Stimulated activated CD4-positive, alpha-beta T cell treated with anti-CD3 and anti-CD28 coated beads, TNF-alpha, amount 100 ng/mL, for 1 hour (primary cell): ENCODE data around the gene ABHD13.
A peak's percentile ranks its signal among the peaks of the same experiment; 100 is the strongest.
"Not testable (repeated sequence)": the region's sequence is repeated elsewhere in the genome, so short reads cannot be mapped to it uniquely, and the experiment has no call there.

Experiments
- DNase-seq, 3 donors: peaks; one replicate each; pipeline ENCODE4 v3.0.0-alpha.2; 2020; ENCODE audit warnings: low read depth in 3 of 3, low spot score in 1 of 3

ABHD13 gene

GRCh38 chr13:108223687-108224503 lies 5.7 kb downstream of the ABHD13 start:
- no peak for DNase-seq

- DNase-seq: no peak
Observed at GRCh38 chr13:108225440-108225839, 7.2 kb downstream of the ABHD13 start.

- no peak for DNase-seq
Observed at GRCh38 chr13:108226184-108226583, 8.0 kb downstream of the ABHD13 start.

- no peak for DNase-seq
Observed at GRCh38 chr13:108227651-108228272, 9.6 kb downstream of the ABHD13 start.

GRCh38 chr13:108230377-108230776 lies 12.2 kb downstream of the ABHD13 start:
- no peak for DNase-seq

GRCh38 chr13:108249150-108249549 lies 31.0 kb downstream of the ABHD13 start:
- DNase-seq: no peak

GRCh38 chr13:108257248-108257647 lies 39.1 kb downstream of the ABHD13 start:
- no peak for DNase-seq

- DNase-seq: no peak
Observed at GRCh38 chr13:108263621-108264355, 45.6 kb downstream of the ABHD13 start.

GRCh38 chr13:108266321-108266990 lies 48.3 kb downstream of the ABHD13 start:
- no peak for DNase-seq

- no peak for DNase-seq
Observed at GRCh38 chr13:108267347-108267746, 49.2 kb downstream of the ABHD13 start.

- DNase-seq: not testable (repeated sequence)
Observed at GRCh38 chr13:108267855-108268254, 49.7 kb downstream of the ABHD13 start.

- no peak for DNase-seq
Observed at GRCh38 chr13:108268466-108269112, 50.4 kb downstream of the ABHD13 start.

GRCh38 chr13:108269601-108270328 lies 51.6 kb downstream of the ABHD13 start, which contains the start of gene TNFSF13B:
Gene TNFSF13B (plus strand): TSS chr13:108269718. CDS start chr13:108269896, 178 bp downstream.
- peak in 1 of 3 donors; percentile 17 for DNase-seq

- DNase-seq: no peak
Observed at GRCh38 chr13:108270442-108270841, 52.2 kb downstream of the ABHD13 start.

- DNase-seq: no peak
Observed at GRCh38 chr13:108272333-108272732, 54.1 kb downstream of the ABHD13 start.

GRCh38 chr13:108273429-108274118 lies 55.4 kb downstream of the ABHD13 start:
- DNase-seq: no peak

GRCh38 chr13:108274718-108275117 lies 56.5 kb downstream of the ABHD13 start:
- DNase-seq: no peak

GRCh38 chr13:108276060-108276459 lies 57.9 kb downstream of the ABHD13 start:
- no peak for DNase-seq

GRCh38 chr13:108278466-108278865 lies 60.3 kb downstream of the ABHD13 start:
- no peak for DNase-seq
